Gastrocnemius medialis (tissue), 4 donors: ENCODE data around the gene GPR146. TPM values are rescaled to one million over a fixed set of nuclear protein-coding genes. Genes with fewer than 3 reads are reported as not detected.

Source experiments
- ATAC-seq, 2 donors: fragments of 150-250 bp; one replicate each; pipeline ENCODE4 v1.9.1; 2016
- DNase-seq, 2 donors: peaks; one replicate each; pipeline ENCODE4 v3.0.0-alpha.2; 2019
- H3K27ac ChIP-seq, 4 donors: fragments of 200-600 bp; sonication (generic); 1 replicate in 1 of 4; 2 replicates in 3 of 4; pipeline ENCODE4 v1.5.1; 2016 to 2018; ENCODE audit warnings: mild to moderate bottlenecking in 2 of 4, moderate library complexity in 1 of 4
- H3K27me3 ChIP-seq, 3 donors: fragments of 200-600 bp; sonication (generic) in 2 of 3; 1 replicate in 1 of 3; 2 replicates in 2 of 3; pipeline versions ENCODE4 v1.5.1 to v1.6.0; 2016 to 2019; ENCODE audit warnings: mild to moderate bottlenecking in 1 of 3, moderate library complexity in 1 of 3
- H3K36me3 ChIP-seq, 2 donors: fragments of 200-600 bp; sonication (generic) in 1 of 2; one replicate each; pipeline ENCODE4 v1.5.1; 2017 to 2018
- H3K4me1 ChIP-seq, 2 donors: fragments of 200-600 bp; sonication (generic) in 1 of 2; one replicate each; pipeline ENCODE4 v1.5.1; 2016 to 2017; ENCODE audit warnings: mild to moderate bottlenecking in 2 of 2
- H3K4me3 ChIP-seq, 4 donors: fragments of 200-600 bp; sonication (generic) in 3 of 4; 1 replicate in 1 of 4; 2 replicates in 3 of 4; pipeline ENCODE4 v1.5.1; 2016 to 2019; ENCODE audit warnings: mild to moderate bottlenecking in 2 of 4
- H3K9me3 ChIP-seq, 3 donors: fragments of 200-600 bp; sonication (generic) in 2 of 3; 1 replicate in 1 of 3; 2 replicates in 2 of 3; pipeline ENCODE4 v1.5.1; 2016 to 2019
- POLR2A ChIP-seq, 2 donors: fragments of 450-650 bp; IDR thresholded peaks; one replicate each; pipeline ENCODE4 v1.6.1; 2017; ENCODE audit warnings: antibody characterized with exemption in 2 of 2, mild to moderate bottlenecking in 2 of 2, moderate library complexity in 2 of 2
- in situ Hi-C, 4 donors: fragments of 200-750 bp; cut with MboI; loops; one replicate each; pipeline versions ENCODE4 v1.15.0 to v1.8.0; 2017; ENCODE audit warnings: low sequenced_read_pairs in 4 of 4
- intact Hi-C: fragments of 100-400 bp; cut with DNase I; formaldehyde crosslinking; loops from one replicate; pipeline ENCODE4 v1.15.1; 2023; ENCODE audit warnings: low total_unique reads
- total RNA-seq, 4 donors: library from RNA; depleted of rRNA; stranded (reverse); fragments of >200 nt; gene quantifications; one replicate each; pipeline versions ENCODE4 v1.1.0 to v1.2.3, GENCODE V29; 2016
- TF ChIP-seq, protein P1 (sequence below), 5 experiments: fragments of 450-650 bp in 3 of 5; fragments of 200-600 bp in 2 of 5; sonication (generic) in 2 of 5; IDR thresholded peaks in 4 of 5; conservative IDR thresholded peaks in 1 of 5; 1 replicate in 4 of 5; 2 replicates in 1 of 5; pipeline ENCODE4 v1.5.1; 2016 to 2019; ENCODE audit warnings: antibody characterized with exemption in 5 of 5, mild to moderate bottlenecking in 3 of 5, moderate library complexity in 3 of 5

The GPR146 gene
- total RNA-seq, 4 donors from 2014 or later, result 23.3 to 43.8 (median 29.5) TPM

DNA sequence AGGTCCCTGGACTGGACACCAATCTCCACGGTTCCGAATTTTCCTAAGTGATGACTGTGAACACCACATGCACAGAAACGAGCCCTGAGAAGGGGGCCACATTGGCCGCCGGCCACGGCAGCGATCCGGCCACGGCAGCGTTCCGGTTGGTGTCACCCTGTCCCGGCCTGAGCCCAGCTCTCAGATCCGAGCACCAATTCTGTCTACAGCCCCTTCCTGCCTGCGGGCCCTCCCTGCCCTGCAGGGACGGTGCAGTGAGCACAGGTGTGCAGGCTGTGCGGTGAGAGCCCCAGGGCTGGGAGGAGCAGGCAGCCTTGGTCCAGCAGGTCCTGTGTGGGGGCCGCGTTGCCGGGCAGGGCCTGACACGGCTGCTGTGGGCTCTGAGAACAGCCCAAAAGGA lies 29.7 kb upstream of the GPR146 start:
- intact Hi-C loops (no loop called here), in situ Hi-C loops (no loop called here)
- no peak for TF ChIP-seq POLR2A (IDR thresholded peaks at IDR 0.05)
- TF ChIP-seq, protein P1, sequence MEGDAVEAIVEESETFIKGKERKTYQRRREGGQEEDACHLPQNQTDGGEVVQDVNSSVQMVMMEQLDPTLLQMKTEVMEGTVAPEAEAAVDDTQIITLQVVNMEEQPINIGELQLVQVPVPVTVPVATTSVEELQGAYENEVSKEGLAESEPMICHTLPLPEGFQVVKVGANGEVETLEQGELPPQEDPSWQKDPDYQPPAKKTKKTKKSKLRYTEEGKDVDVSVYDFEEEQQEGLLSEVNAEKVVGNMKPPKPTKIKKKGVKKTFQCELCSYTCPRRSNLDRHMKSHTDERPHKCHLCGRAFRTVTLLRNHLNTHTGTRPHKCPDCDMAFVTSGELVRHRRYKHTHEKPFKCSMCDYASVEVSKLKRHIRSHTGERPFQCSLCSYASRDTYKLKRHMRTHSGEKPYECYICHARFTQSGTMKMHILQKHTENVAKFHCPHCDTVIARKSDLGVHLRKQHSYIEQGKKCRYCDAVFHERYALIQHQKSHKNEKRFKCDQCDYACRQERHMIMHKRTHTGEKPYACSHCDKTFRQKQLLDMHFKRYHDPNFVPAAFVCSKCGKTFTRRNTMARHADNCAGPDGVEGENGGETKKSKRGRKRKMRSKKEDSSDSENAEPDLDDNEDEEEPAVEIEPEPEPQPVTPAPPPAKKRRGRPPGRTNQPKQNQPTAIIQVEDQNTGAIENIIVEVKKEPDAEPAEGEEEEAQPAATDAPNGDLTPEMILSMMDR (IDR thresholded peaks at IDR 0.05 in 4 of 5, conservative IDR thresholded peaks at IDR 0.05 in 1 of 5), result no peak
- H3K4me3 ChIP-seq, result no peak overlapping the region
- H3K36me3 ChIP-seq, result peaks cover 0 to 1% of the 10 kb centered on the region in 2 donors
- no peaks in the 10 kb centered on the region for H3K27me3 ChIP-seq
- DNase-seq (no peak), ATAC-seq (no peak)
- H3K4me1 ChIP-seq, result no peaks in the 10 kb centered on the region
- no peak overlapping the region for H3K27ac ChIP-seq
- H3K9me3 ChIP-seq, result no peaks in the 10 kb centered on the region

DNA sequence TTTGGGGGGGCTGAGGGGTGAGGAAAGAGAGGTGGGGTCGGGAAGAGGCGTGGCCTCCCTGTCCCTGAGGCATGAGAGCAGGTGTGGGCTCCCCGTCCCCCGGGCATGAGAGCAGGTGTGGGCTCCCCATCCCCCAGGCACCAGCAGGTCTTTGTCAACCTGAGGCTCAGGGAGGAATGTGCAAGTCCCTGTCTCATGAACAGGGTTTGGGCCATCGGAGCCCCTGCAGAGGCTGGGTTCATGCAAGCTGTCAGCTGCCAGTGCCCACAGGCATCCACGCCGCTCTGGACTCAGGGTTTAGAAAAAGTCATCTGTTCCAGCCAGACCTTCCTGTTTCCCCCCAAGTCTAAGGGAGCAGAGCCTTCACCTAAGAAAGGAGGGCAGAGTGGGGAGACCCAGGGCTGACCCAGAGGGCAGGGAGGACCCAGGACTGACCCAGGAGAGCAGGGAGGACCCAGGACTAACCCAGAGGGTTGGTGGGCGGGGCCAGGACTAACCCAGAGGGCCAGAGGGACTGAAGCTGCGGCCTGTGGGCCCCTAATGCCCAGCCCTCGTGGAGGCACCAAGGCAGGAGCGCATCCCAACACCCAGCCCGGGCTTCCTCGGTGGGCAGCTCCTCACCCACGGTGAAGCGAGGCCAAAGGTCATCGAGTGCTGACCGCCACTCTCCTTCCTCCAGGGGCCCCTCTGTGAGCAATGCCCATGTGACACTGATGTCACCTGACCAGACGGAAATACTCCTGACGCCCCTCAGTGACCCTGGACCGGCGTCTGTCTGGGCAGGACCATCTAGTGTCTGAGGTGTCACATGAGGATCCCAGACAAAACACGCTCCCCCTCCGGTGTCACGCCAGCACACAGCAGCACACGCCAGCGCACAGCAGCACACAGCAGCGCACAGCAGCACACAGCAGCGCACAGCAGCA lies 28.9 kb upstream of the GPR146 start:
- Histone ChIP-seq H3K9me3 (no peaks in the 10 kb centered on the region), H3K27ac (no peak overlapping the region), H3K4me1 (peaks cover 0 to 5% of the 10 kb centered on the region in 2 donors), H3K36me3 (no peaks in the 10 kb centered on the region), H3K27me3 (no peaks in the 10 kb centered on the region), H3K4me3 (no peak overlapping the region)
- intact Hi-C loops, result no loop called here
- DNase-seq (no peak), ATAC-seq (no peak)
- in situ Hi-C loops, result no loop called here
- TF ChIP-seq, protein P1 (IDR thresholded peaks at IDR 0.05 in 4 of 5, conservative IDR thresholded peaks at IDR 0.05 in 1 of 5), result no peak
- TF ChIP-seq POLR2A (IDR thresholded peaks at IDR 0.05), result no peak

- Histone ChIP-seq H3K4me3 (no peak overlapping the region), H3K27me3 (no peaks in the 10 kb centered on the region), H3K36me3 (no peaks in the 10 kb centered on the region), H3K4me1 (peaks cover 0 to 5% of the 10 kb centered on the region in 2 donors), H3K9me3 (no peaks in the 10 kb centered on the region), H3K27ac (no peak overlapping the region)
- ATAC-seq, result no peak
- no peak for TF ChIP-seq POLR2A (IDR thresholded peaks at IDR 0.05)
- TF ChIP-seq, protein P1 (IDR thresholded peaks at IDR 0.05 in 4 of 5, conservative IDR thresholded peaks at IDR 0.05 in 1 of 5), result no peak
- in situ Hi-C loops, result no loop called here
- DNase-seq, result no peak
- intact Hi-C loops, result no loop called here
Observed at GRCh38 chr7:1016577-1017531, 27.5 kb upstream of the GPR146 start.

DNA sequence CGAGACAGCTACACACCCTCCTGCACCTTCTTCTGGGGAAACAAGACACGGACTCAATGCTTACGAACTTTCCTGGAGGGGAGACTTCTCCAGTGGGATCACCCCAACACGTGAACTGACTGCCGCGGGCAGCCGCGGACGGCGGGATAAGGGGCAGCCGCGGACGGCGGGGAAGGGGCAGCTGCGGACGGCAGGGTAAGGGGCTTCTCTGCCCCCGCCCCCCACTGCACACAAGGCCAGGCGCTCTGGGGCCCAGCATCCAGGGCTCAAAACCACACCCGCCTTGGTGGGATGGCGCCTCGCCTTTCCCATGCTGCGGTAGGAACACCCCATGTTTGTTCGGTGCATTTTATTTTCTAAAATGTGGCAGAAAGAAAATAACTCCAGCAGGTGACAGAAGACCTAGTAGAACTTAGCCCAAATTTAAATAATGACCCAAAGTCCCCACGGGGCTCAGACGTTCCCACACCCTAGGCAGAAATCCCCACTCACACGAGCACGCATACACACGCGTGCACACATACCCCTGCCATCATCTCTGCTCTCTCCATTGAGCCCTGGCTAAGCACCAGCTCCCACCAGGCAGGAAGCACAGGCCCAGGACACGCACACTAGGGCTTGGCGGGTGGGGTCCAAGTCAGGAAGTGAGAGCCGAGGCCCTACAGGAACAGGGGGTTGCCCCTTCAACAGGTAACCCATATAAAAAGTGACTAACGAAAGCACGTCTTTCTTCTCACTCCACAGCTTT lies 26.6 kb upstream of the GPR146 start:
- H3K4me3 ChIP-seq, result no peak overlapping the region
- DNase-seq, result no peak
- in situ Hi-C loops (no loop called here), intact Hi-C loops (no loop called here)
- TF ChIP-seq, protein P1 (IDR thresholded peaks at IDR 0.05 in 4 of 5, conservative IDR thresholded peaks at IDR 0.05 in 1 of 5), result no peak
- TF ChIP-seq POLR2A (IDR thresholded peaks at IDR 0.05), result no peak
- ATAC-seq, result no peak
- H3K36me3 ChIP-seq, result no peaks in the 10 kb centered on the region
- H3K27me3 ChIP-seq, result no peaks in the 10 kb centered on the region
- no peaks in the 10 kb centered on the region for H3K9me3 ChIP-seq
- peaks cover 0 to 5% of the 10 kb centered on the region in 2 donors for H3K4me1 ChIP-seq
- no peak overlapping the region for H3K27ac ChIP-seq
